ENCODE results near the gene CYP17A1.
"Not testable (repeated sequence)": the region's sequence is repeated elsewhere in the genome, so short reads cannot be mapped to it uniquely, and the experiment has no call there.

The CYP17A1 gene

GRCh38 chr10:102835007-102835482, 2.2 kb downstream of the CYP17A1 start:
- DNase-seq: peak; percentile 51

- no peak for DNase-seq
These were observed 3.1 kb downstream of the CYP17A1 start for GRCh38 chr10:102834143-102834542.

- DNase-seq: no peak
These were observed 4.2 kb downstream of the CYP17A1 start for GRCh38 chr10:102832987-102833386.

- no peak for DNase-seq
These were observed 5.0 kb downstream of the CYP17A1 start for GRCh38 chr10:102832248-102832647.

- DNase-seq: no peak
These were observed 5.7 kb downstream of the CYP17A1 start for GRCh38 chr10:102831322-102832071.

- DNase-seq: no peak
These were observed 9.6 kb downstream of the CYP17A1 start for GRCh38 chr10:102827597-102827975.

GRCh38 chr10:102826148-102826796, 10.9 kb downstream of the CYP17A1 start:
- no peak for DNase-seq

GRCh38 chr10:102824664-102825063, 12.5 kb downstream of the CYP17A1 start:
- DNase-seq: no peak

- DNase-seq: no peak
These were observed 15.0 kb downstream of the CYP17A1 start for GRCh38 chr10:102822222-102822621.

- DNase-seq: not testable (repeated sequence)
These were observed 17.2 kb downstream of the CYP17A1 start for GRCh38 chr10:102820008-102820407.

GRCh38 chr10:102819054-102819453, 18.2 kb downstream of the CYP17A1 start:
- DNase-seq: no peak

- DNase-seq: no peak
These were observed 20.0 kb downstream of the CYP17A1 start for GRCh38 chr10:102817175-102817574.

- DNase-seq: no peak
These were observed 21.2 kb downstream of the CYP17A1 start for GRCh38 chr10:102815790-102816549.

GRCh38 chr10:102814873-102815661, 22.1 kb downstream of the CYP17A1 start:
- no peak for DNase-seq

GRCh38 chr10:102814453-102814871, 22.8 kb downstream of the CYP17A1 start:
- DNase-seq: no peak

- no peak for DNase-seq
These were observed 23.3 kb downstream of the CYP17A1 start for GRCh38 chr10:102813734-102814452.

- DNase-seq: no peak
These were observed 24.1 kb downstream of the CYP17A1 start for GRCh38 chr10:102813017-102813541.

GRCh38 chr10:102812231-102812876, 24.9 kb downstream of the CYP17A1 start:
- DNase-seq: no peak

- no peak for DNase-seq
These were observed 25.9 kb downstream of the CYP17A1 start for GRCh38 chr10:102811346-102811745.

- no peak for DNase-seq
These were observed 28.8 kb downstream of the CYP17A1 start for GRCh38 chr10:102808380-102808779.

GRCh38 chr10:102804382-102805055, 32.7 kb downstream of the CYP17A1 start:
- DNase-seq: no peak
